Activated T-helper 17 cell treated with anti-CD3 and anti-CD28 coated beads, Interleukin-2, amount 50 U/mL, for 72 hours (primary cell): ENCODE measurements around the gene PROSER2. TPM values are rescaled to one million over a fixed set of nuclear protein-coding genes. Genes with fewer than 3 reads are reported as not detected.

Source experiments
- ATAC-seq: fragments of 150-1000 bp; cut with Tn5 transposase; replicated peaks from 2 replicates; pipeline ENCODE4 v1.10.0; 2021; ENCODE audit warnings: mild to moderate bottlenecking, moderate library complexity
- H3K27ac Mint-ChIP-seq: one replicate; pipeline ENCODE4 v1.8.0; 2022; ENCODE audit warnings: mixed read lengths
- H3K27me3 Mint-ChIP-seq: one replicate; pipeline ENCODE4 v1.8.0; 2022; ENCODE audit warnings: mixed read lengths
- H3K36me3 Mint-ChIP-seq: one replicate; pipeline ENCODE4 v1.8.0; 2022; ENCODE audit warnings: low read depth, mild to moderate bottlenecking, mixed read lengths
- H3K4me1 Mint-ChIP-seq: one replicate; pipeline ENCODE4 v1.8.0; 2022; ENCODE audit warnings: mixed read lengths
- H3K4me3 Mint-ChIP-seq: one replicate; pipeline ENCODE4 v1.8.0; 2022; ENCODE audit warnings: mild to moderate bottlenecking, mixed read lengths
- H3K9me3 Mint-ChIP-seq: one replicate; pipeline ENCODE4 v1.8.0; 2022; ENCODE audit warnings: mixed read lengths
- total RNA-seq, 2 donors: library from RNA; stranded (reverse); gene quantifications; one replicate each; pipeline ENCODE4 v1.2.3, GENCODE V29; 2022

The PROSER2 gene
- total RNA-seq, 2 donors from 2014 or later: 0.37 to 1.6 TPM

DNA sequence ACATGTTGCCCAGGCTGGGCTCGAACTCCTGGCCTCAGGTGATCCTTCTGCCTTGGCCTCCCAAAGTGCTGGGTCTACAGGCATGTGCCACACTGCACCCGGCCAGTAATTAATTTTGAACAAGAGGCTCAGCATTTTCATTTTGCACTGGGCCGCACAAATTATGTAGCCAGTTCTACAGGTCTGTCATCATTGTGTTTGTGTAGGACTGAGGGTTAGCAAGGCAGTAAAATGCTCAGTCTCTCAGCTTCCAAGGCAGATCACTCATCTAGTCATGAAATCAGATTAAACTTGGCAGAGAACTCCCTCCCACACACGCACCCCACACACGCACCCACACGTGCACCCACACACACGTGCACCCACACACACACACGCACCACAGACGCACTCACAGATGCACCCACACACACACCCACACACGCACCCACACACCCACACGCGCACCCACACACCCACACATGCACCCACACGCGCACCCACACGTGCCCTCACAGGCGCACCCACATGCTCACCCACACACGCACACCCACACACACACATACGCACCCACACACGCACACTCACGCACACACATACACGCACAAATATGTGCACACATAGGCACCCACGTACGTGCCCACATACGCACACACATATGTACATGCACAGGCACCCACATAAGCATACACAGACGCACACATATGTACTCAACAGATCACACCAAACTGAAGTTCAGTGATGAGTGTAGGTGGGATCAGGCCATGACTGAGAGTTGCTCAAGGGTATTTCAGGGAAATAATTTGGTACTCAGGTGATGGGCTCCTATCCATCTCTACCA, 27.8 kb upstream of the PROSER2 start:
- Mint-ChIP-seq H3K36me3 (no peaks in the 10 kb centered on the region), H3K4me1 (peaks cover 5% of the 10 kb centered on the region), H3K27me3 (peaks cover 3% of the 10 kb centered on the region), H3K27ac (no peak overlapping the region), H3K9me3 (peaks cover 3% of the 10 kb centered on the region), H3K4me3 (no peak overlapping the region)
- peak; percentile 5 for ATAC-seq

DNA sequence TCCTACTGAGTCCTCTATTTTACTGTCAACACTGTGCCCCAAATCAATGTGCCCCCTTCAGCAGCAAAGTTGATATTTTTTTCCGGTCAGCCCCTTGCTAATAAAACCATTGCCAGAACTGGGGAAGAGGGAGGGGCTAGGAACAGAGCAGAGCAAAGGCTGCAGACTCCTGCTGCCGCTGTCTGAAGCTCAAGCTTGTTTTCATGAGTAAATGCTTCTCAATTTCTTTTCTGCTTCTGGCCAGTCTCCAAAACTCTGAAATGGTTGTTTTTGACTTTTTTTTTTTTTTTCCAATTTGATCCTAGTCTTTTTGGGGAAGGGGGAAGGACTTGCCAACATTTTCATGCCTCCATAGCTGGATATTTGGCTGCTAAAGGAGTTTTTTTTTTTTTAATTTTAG, 26.7 kb upstream of the PROSER2 start:
- Mint-ChIP-seq H3K4me1 (peaks cover 5% of the 10 kb centered on the region), H3K36me3 (no peaks in the 10 kb centered on the region), H3K4me3 (no peak overlapping the region), H3K27ac (no peak overlapping the region), H3K27me3 (no peaks in the 10 kb centered on the region), H3K9me3 (peaks cover 3% of the 10 kb centered on the region)
- ATAC-seq: no peak

- H3K36me3 Mint-ChIP-seq: no peaks in the 10 kb centered on the region
- H3K9me3 Mint-ChIP-seq: peaks cover 3% of the 10 kb centered on the region
- no peak overlapping the region for H3K27ac Mint-ChIP-seq
- H3K27me3 Mint-ChIP-seq: no peaks in the 10 kb centered on the region
- no peak overlapping the region for H3K4me3 Mint-ChIP-seq
- H3K4me1 Mint-ChIP-seq: peaks cover 5% of the 10 kb centered on the region
- no peak for ATAC-seq
Observed at GRCh38 chr10:11797281-11797680, 25.9 kb upstream of the PROSER2 start.

DNA sequence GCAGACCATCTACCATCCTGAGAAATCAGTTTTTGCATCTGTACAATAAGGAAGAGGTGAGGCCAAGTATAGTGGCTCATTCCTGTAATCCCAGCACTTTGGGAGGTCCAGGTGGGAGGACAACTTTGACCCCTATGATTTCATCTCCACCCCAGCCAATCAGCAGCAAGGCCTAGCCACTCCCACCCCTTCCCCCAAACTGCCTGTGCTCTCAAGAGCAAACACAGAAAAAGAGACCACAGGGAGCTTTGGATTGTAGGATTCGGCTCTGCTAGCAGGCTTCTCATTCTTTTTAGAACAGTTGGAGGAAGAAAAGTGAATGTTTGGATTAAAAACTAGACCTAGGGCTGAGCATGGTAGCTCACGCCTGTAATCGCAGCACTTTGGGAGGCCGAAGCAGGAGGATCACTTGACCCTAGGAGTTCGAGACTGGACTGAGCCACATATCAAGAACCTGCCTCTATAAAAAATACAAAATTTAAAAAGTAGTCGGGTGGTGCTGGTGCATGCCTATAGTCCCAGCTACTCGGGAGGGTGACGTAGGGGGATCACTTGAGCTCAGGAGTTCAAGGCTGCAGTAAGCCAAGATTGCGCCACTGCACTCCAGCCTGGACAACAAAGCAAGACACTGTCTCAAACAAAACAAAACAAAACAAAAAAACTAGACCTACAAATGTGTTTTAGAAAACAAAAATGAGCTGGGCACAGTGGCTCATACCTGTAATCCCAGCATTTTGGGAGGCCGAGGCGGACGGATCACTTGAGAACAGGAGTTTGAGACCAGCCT, 25.1 kb upstream of the PROSER2 start:
- H3K9me3 Mint-ChIP-seq: peaks cover 3% of the 10 kb centered on the region
- H3K36me3 Mint-ChIP-seq: no peaks in the 10 kb centered on the region
- no peak overlapping the region for H3K27ac Mint-ChIP-seq
- H3K4me1 Mint-ChIP-seq: peaks cover 5% of the 10 kb centered on the region
- H3K27me3 Mint-ChIP-seq: peaks cover 3% of the 10 kb centered on the region
- H3K4me3 Mint-ChIP-seq: no peak overlapping the region
- no peak for ATAC-seq

DNA sequence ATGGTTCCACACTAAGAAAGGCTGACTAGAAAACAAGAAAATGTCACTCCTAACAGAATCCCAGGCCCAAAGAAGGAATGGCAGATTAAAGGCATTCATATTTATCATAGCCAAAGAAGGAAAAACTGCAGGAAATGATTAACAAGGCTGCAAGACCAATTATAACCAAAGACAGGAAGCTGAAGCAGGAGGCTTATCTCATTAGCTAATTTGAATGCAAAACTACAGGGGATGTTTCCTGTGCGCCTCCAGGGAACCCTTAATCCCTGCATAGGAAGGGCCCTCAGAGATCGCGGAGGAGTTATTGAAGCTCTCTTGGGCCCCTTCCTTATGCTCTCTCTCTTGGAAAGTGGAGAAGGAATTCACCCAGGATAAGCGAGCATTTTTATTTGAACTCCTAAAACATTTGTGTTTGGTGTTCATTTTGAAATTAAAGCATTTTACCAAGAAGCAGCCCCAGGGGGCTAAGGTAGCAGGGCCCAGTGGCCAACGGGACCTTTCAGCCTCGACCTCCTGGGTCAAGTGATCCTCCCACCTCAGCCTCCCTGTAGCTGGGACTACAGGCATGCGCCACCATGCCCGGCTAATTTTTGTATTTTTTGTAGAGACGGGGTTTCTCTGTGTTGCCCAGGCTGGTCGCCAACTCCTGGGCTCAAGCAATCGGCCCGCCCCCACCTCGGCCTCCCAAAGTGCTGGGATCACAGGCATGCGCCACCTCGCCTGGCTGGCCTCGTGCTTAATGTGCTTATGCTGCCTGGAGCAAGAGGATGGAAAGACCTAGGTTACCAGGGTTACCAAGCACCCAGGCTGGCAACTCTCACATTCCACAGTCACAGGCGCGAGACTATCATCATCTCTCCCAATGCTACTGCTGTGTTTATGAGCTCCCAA, 24.1 kb upstream of the PROSER2 start:
- Mint-ChIP-seq H3K27ac (no peak overlapping the region), H3K4me1 (peaks cover 5% of the 10 kb centered on the region), H3K27me3 (peaks cover 3% of the 10 kb centered on the region), H3K36me3 (no peaks in the 10 kb centered on the region), H3K4me3 (no peak overlapping the region), H3K9me3 (peaks cover 3% of the 10 kb centered on the region)
- ATAC-seq: no peak

GRCh38 chr10:11799736-11800080, 23.4 kb upstream of the PROSER2 start:
- H3K27ac Mint-ChIP-seq: no peak overlapping the region
- H3K9me3 Mint-ChIP-seq: peaks cover 3% of the 10 kb centered on the region
- H3K4me3 Mint-ChIP-seq: no peak overlapping the region
- no peak for ATAC-seq
- H3K4me1 Mint-ChIP-seq: peaks cover 5% of the 10 kb centered on the region
- H3K36me3 Mint-ChIP-seq: no peaks in the 10 kb centered on the region
- H3K27me3 Mint-ChIP-seq: peaks cover 3% of the 10 kb centered on the region

GRCh38 chr10:11804336-11804735, 18.8 kb upstream of the PROSER2 start:
- peaks cover 31% of the 10 kb centered on the region for H3K27me3 Mint-ChIP-seq
- no peak for ATAC-seq
- no peak overlapping the region for H3K4me3 Mint-ChIP-seq
- H3K4me1 Mint-ChIP-seq: no peaks in the 10 kb centered on the region
- H3K9me3 Mint-ChIP-seq: no peaks in the 10 kb centered on the region
- H3K27ac Mint-ChIP-seq: no peak overlapping the region
- H3K36me3 Mint-ChIP-seq: no peaks in the 10 kb centered on the region

DNA sequence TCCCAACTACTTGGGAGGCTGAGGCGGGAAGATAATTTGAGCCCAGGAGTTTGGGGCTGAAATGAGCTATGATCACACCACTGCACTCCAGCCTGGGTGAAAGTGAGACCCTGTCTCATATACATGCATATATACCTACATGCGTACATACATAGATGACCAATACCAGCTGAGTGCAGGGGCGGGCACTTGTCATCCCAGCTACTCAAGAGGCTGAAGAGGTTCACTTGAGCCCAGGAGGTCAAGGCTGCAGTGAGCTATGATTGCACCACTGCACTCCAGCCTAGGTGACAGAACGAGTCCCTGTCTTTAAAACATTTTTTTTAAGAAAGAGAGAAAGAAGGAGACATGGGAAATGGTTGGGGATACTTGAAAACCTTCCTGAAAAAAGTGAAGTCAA, 17.4 kb upstream of the PROSER2 start:
- no peaks in the 10 kb centered on the region for H3K36me3 Mint-ChIP-seq
- no peak for ATAC-seq
- no peaks in the 10 kb centered on the region for H3K9me3 Mint-ChIP-seq
- H3K27me3 Mint-ChIP-seq: peaks cover 37% of the 10 kb centered on the region
- no peak overlapping the region for H3K4me3 Mint-ChIP-seq
- no peak overlapping the region for H3K27ac Mint-ChIP-seq
- no peaks in the 10 kb centered on the region for H3K4me1 Mint-ChIP-seq

- no peaks in the 10 kb centered on the region for H3K9me3 Mint-ChIP-seq
- no peaks in the 10 kb centered on the region for H3K36me3 Mint-ChIP-seq
- no peak for ATAC-seq
- no peak overlapping the region for H3K27ac Mint-ChIP-seq
- H3K4me1 Mint-ChIP-seq: no peaks in the 10 kb centered on the region
- H3K4me3 Mint-ChIP-seq: no peak overlapping the region
- peaks cover 38% of the 10 kb centered on the region for H3K27me3 Mint-ChIP-seq
Observed at GRCh38 chr10:11806706-11807105, 16.4 kb upstream of the PROSER2 start.

DNA sequence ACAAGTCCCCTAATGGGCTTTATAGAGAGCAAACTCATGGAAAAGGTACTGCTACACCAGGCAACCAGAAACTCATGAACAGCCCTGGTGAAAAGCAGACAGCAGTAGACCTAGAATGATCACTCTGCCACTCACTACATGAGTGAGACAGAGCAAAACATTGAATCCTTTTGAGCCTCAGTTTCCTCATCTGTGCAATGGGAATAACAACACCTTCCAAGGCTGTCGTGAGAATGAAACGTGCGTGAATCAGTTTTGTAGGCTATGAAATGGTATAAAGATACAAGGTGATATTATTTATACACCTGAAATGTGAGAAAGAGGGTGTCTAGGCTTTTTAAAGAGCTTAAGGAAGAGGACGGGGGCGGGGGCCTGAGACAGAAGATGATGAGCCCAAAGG, 14.3 kb upstream of the PROSER2 start:
- Mint-ChIP-seq H3K27ac (no peak overlapping the region), H3K27me3 (peaks cover 35% of the 10 kb centered on the region), H3K9me3 (no peaks in the 10 kb centered on the region), H3K4me3 (no peak overlapping the region), H3K36me3 (no peaks in the 10 kb centered on the region), H3K4me1 (no peaks in the 10 kb centered on the region)
- ATAC-seq: no peak

- Mint-ChIP-seq H3K4me3 (no peak overlapping the region), H3K27me3 (peaks cover 31% of the 10 kb centered on the region), H3K27ac (no peak overlapping the region), H3K4me1 (no peaks in the 10 kb centered on the region), H3K36me3 (no peaks in the 10 kb centered on the region), H3K9me3 (no peaks in the 10 kb centered on the region)
- no peak for ATAC-seq
Observed at GRCh38 chr10:11810313-11810766, 12.8 kb upstream of the PROSER2 start.

- ATAC-seq: no peak
- H3K27me3 Mint-ChIP-seq: peaks cover 25% of the 10 kb centered on the region
- no peaks in the 10 kb centered on the region for H3K36me3 Mint-ChIP-seq
- no peak overlapping the region for H3K4me3 Mint-ChIP-seq
- no peaks in the 10 kb centered on the region for H3K4me1 Mint-ChIP-seq
- no peak overlapping the region for H3K27ac Mint-ChIP-seq
- no peaks in the 10 kb centered on the region for H3K9me3 Mint-ChIP-seq
Observed at GRCh38 chr10:11810973-11811372, 12.2 kb upstream of the PROSER2 start.

- no peaks in the 10 kb centered on the region for H3K36me3 Mint-ChIP-seq
- no peak overlapping the region for H3K27ac Mint-ChIP-seq
- no peak for ATAC-seq
- H3K4me1 Mint-ChIP-seq: no peaks in the 10 kb centered on the region
- no peak overlapping the region for H3K4me3 Mint-ChIP-seq
- H3K9me3 Mint-ChIP-seq: no peaks in the 10 kb centered on the region
- H3K27me3 Mint-ChIP-seq: peaks cover 16% of the 10 kb centered on the region
Observed at GRCh38 chr10:11813177-11813576, 10.0 kb upstream of the PROSER2 start.

GRCh38 chr10:11813855-11814567, 9.1 kb upstream of the PROSER2 start:
- Mint-ChIP-seq H3K36me3 (no peaks in the 10 kb centered on the region), H3K27me3 (peaks cover 8% of the 10 kb centered on the region), H3K27ac (no peak overlapping the region), H3K4me3 (no peak overlapping the region), H3K9me3 (no peaks in the 10 kb centered on the region), H3K4me1 (no peaks in the 10 kb centered on the region)
- no peak for ATAC-seq
